Pancreas (tissue), 10 donors: Measurements from ENCODE around the gene GPR35. TPM values are rescaled to one million over a fixed set of nuclear protein-coding genes. Genes with fewer than 3 reads are reported as not detected.

ENCODE experiments used
- ATAC-seq, 4 donors: fragments of 200-7000 bp; cut with Tn5 transposase; one replicate each; pipeline versions ENCODE4 v1.8.0 to v1.9.1; 2020; ENCODE audit warnings: mild to moderate bottlenecking in 4 of 4, moderate library complexity in 4 of 4
- DNase-seq, 6 donors: peaks; one replicate each; pipeline ENCODE4 v3.0.0-alpha.2; 2020
- FAIRE-seq: peaks from 2 replicates; lab custom pipeline; 2012; peaks lifted over from hg19 to GRCh38; lab: Jason Lieb, UNC
- H3K27ac ChIP-seq, 4 donors: fragments of 200-600 bp; sonication (generic); 1 replicate in 3 of 4; 2 replicates in 1 of 4; pipeline versions ENCODE4 v1.5.0 to v1.8.0; 2020
- H3K27me3 ChIP-seq, 4 donors: fragments of 200-600 bp; one replicate each; pipeline ENCODE4 v1.8.0; 2021
- H3K36me3 ChIP-seq, 3 donors: fragments of 200-600 bp; sonication (generic) in 1 of 3; one replicate each; pipeline versions ENCODE4 v1.5.0 to v1.8.0; 2020 to 2021
- H3K4me1 ChIP-seq, 3 donors: fragments of 200-600 bp; one replicate each; pipeline ENCODE4 v1.8.0; 2021
- H3K4me3 ChIP-seq, 4 donors: fragments of 200-600 bp; sonication (generic) in 2 of 4; one replicate each; pipeline versions ENCODE4 v1.5.0 to v1.8.0; 2020 to 2021
- H3K9me3 ChIP-seq, 4 donors: fragments of 200-600 bp; one replicate each; pipeline ENCODE4 v1.8.0; 2021
- WGBS, 2 donors: extraction: QIAGEN DNeasy Blood & Tissue Kit; methylation state at CpG; one replicate each; pipeline ENCODE4 v1.1.7; 2013; 5-methylcytosine and 5-hydroxymethylcytosine counted together
- intact Hi-C, 3 donors: fragments of 100-400 bp; cut with DNase I; formaldehyde crosslinking; loops; one replicate each; pipeline versions ENCODE4 v1.11.1 to v1.14.2; 2022
- polyA plus RNA-seq, 2 donors: library from polyadenylated mRNA; stranded (reverse); fragments of 200-250 nt; gene quantifications; one replicate each; pipeline ENCODE4 v1.2.3, GENCODE V29; 2013
- total RNA-seq, 6 donors: library from RNA; stranded (reverse); fragmentation: NEBNext Ultra II Directional in 4 of 6; extraction: Animal tissue kit (Norgen Biotek cat#: 25700) in 4 of 6; gene quantifications; one replicate each; pipeline versions ENCODE4 v1.2.1 to v1.2.4, GENCODE V29; 2021 to 2023
- TF ChIP-seq, protein P1 (sequence below), 4 donors: fragments of 200-600 bp; sonication (generic) in 3 of 4; IDR thresholded peaks; one replicate each; pipeline versions ENCODE4 v1.5.0 to v1.8.0; 2021; ENCODE audit warnings: antibody characterized with exemption in 4 of 4
- donor health status: healthy with polysubstance abuse.
- donor health status: DM: no; HTN: no; CAD: no; lungs with moderate emphysema.
- donor health status: DM: no; HTN: no; CAD: no.
- donor health status: control.
- donor health status: control.
- donor health status: Bipolar disorder and iron deficiency.
- donor health status: DM: yes; HTN: yes; CAD: no.
- donor health status: DM: no; HTN: no; CAD: no.
- donor health status: DM: no; HTN: no; CAD: no.
- donor health status: DM: yes; HTN: yes; CAD: no.

Gene GPR35
- total and polyA plus RNA-seq, 8 donors: 0.35 to 4.6 (median 1.0) TPM

- H3K4me1 ChIP-seq: peaks cover 10 to 23% (median 13%) of the 10 kb centered on the region in 3 donors
- H3K27ac ChIP-seq: no peak overlapping the region
- no peak overlapping the region for H3K4me3 ChIP-seq
- WGBS, 2 donors: 71 to 81% methylated on average over 4 of the region's 4 CpGs
- DNase-seq (peak in 1 of 6 donors; percentile 26), ATAC-seq (no peak), FAIRE-seq (no peak)
- intact Hi-C loops: no loop called here
- no peaks in the 10 kb centered on the region for H3K27me3 ChIP-seq
- no peaks in the 10 kb centered on the region for H3K9me3 ChIP-seq
- TF ChIP-seq, protein P1, sequence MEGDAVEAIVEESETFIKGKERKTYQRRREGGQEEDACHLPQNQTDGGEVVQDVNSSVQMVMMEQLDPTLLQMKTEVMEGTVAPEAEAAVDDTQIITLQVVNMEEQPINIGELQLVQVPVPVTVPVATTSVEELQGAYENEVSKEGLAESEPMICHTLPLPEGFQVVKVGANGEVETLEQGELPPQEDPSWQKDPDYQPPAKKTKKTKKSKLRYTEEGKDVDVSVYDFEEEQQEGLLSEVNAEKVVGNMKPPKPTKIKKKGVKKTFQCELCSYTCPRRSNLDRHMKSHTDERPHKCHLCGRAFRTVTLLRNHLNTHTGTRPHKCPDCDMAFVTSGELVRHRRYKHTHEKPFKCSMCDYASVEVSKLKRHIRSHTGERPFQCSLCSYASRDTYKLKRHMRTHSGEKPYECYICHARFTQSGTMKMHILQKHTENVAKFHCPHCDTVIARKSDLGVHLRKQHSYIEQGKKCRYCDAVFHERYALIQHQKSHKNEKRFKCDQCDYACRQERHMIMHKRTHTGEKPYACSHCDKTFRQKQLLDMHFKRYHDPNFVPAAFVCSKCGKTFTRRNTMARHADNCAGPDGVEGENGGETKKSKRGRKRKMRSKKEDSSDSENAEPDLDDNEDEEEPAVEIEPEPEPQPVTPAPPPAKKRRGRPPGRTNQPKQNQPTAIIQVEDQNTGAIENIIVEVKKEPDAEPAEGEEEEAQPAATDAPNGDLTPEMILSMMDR (IDR thresholded peaks at IDR 0.05): no peak
- peaks cover 0 to 21% (median 0%) of the 10 kb centered on the region in 3 donors for H3K36me3 ChIP-seq
These were observed 36.6 kb upstream of the GPR35 start for GRCh38 chr2:240588669-240589068.

- intact Hi-C loops: no loop called here
- Histone ChIP-seq H3K27me3 (no peaks in the 10 kb centered on the region), H3K36me3 (peaks cover 0 to 21% (median 0%) of the 10 kb centered on the region in 3 donors), H3K4me1 (peaks cover 10 to 23% (median 13%) of the 10 kb centered on the region in 3 donors), H3K9me3 (no peaks in the 10 kb centered on the region), H3K27ac (no peak overlapping the region), H3K4me3 (no peak overlapping the region)
- DNase-seq (peak in 1 of 6 donors; percentile 31), ATAC-seq (no peak), FAIRE-seq (no peak)
- 81 to 85% methylated on average over 14 of the region's 14 CpGs for WGBS, 2 donors
- TF ChIP-seq, protein P1 (IDR thresholded peaks at IDR 0.05): no peak
These were observed 35.9 kb upstream of the GPR35 start for GRCh38 chr2:240589375-240589774.

- FAIRE-seq: no peak
- TF ChIP-seq, protein P1 (IDR thresholded peaks at IDR 0.05): no peak
- Histone ChIP-seq H3K27ac (no peak overlapping the region), H3K9me3 (no peaks in the 10 kb centered on the region), H3K4me3 (no peak overlapping the region), H3K27me3 (no peaks in the 10 kb centered on the region), H3K4me1 (peaks cover 4 to 18% (median 13%) of the 10 kb centered on the region in 3 donors), H3K36me3 (peaks cover 0 to 21% (median 0%) of the 10 kb centered on the region in 3 donors)
- peak in 1 of 6 donors; percentile 35 for DNase-seq
- WGBS, 2 donors: 77 to 82% methylated on average over 16 of the region's 16 CpGs
- intact Hi-C loops: no loop called here
- ATAC-seq: no peak
These were observed 35.3 kb upstream of the GPR35 start for GRCh38 chr2:240589850-240590525.

DNA sequence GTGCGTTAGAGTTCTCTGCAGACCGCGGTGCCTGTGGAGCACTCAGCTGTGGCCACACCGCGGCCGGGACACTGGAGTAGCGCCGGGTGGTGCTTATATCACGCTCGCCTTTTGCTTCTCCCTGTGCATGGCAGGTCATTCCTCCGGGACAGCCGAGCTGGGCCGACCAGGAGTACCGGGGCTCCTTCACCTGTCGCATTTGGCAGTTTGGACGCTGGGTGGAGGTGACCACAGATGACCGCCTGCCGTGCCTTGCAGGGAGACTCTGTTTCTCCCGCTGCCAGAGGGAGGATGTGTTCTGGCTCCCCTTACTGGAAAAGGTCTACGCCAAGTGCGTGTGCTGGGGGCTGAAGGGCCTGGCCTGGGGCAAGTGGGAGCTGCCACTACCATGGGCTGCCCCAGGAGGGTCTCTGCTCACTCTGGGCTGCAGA lies 34.6 kb upstream of the GPR35 start:
- Histone ChIP-seq H3K4me1 (peaks cover 0 to 12% (median 9%) of the 10 kb centered on the region in 3 donors), H3K4me3 (no peak overlapping the region), H3K9me3 (no peaks in the 10 kb centered on the region), H3K27me3 (no peaks in the 10 kb centered on the region), H3K36me3 (peaks cover 0 to 21% (median 0%) of the 10 kb centered on the region in 3 donors), H3K27ac (no peak overlapping the region)
- ATAC-seq (no peak), DNase-seq (peak in 2 of 6 donors; percentile 21 to 49), FAIRE-seq (no peak)
- intact Hi-C loops: no loop called here
- TF ChIP-seq, protein P1 (IDR thresholded peaks at IDR 0.05): no peak
- 93 to 94% methylated on average over 21 of the region's 21 CpGs for WGBS, 2 donors

DNA sequence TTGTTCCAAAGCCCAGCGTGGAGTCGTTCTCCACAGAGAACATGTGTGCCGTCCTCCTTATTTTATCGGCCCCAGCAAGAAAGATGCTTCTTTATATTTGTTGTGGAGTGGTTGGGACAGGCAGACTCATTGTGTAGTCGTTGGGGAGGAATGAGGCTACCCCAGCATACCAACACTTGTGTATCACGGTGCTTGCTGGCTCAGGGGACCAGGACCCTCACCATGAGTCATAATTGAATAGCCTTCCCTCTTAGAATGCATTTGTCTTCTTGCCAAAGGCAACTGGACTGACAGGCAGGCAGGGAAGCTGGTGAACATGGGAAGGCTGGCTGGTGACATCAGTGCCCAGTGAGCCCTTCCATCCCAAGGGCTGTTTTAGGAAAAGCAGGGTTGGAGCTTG lies 34.1 kb upstream of the GPR35 start:
- WGBS, 2 donors: 84 to 86% methylated on average over 6 of the region's 6 CpGs
- ATAC-seq: no peak
- no peaks in the 10 kb centered on the region for H3K27me3 ChIP-seq
- TF ChIP-seq, protein P1 (IDR thresholded peaks at IDR 0.05): no peak
- peak in 1 of 6 donors; percentile 17 for DNase-seq
- no peaks in the 10 kb centered on the region for H3K9me3 ChIP-seq
- H3K4me3 ChIP-seq: no peak overlapping the region
- H3K36me3 ChIP-seq: peaks cover 0 to 21% (median 0%) of the 10 kb centered on the region in 3 donors
- no peak for FAIRE-seq
- no peak overlapping the region for H3K27ac ChIP-seq
- peaks cover 0 to 12% (median 9%) of the 10 kb centered on the region in 3 donors for H3K4me1 ChIP-seq
- intact Hi-C loops: no loop called here
